MM.1S (cell line): ENCODE results near the gene MUC4.

ENCODE experiments used
- DNase-seq: peaks from one replicate; pipeline ENCODE4 v3.0.0-alpha.2; 2015
- H2AFZ ChIP-seq: fragments of 300-600 bp; sonication (generic); 2 replicates; pipeline ENCODE4 v1.6.0; 2016; ENCODE audit warnings: antibody characterized with exemption, low read length
- H3F3A ChIP-seq: fragments of 300-600 bp; sonication (generic); 2 replicates; pipeline ENCODE4 v1.6.1; 2016; ENCODE audit warnings: mild to moderate bottlenecking, antibody characterized with exemption, low read length, moderate library complexity, mixed read lengths; ENCODE audit not compliant: insufficient read depth
- H3K27ac ChIP-seq: fragments of 300-600 bp; sonication (generic); 2 replicates; pipeline ENCODE4 v1.5.1; 2016; ENCODE audit warnings: mild to moderate bottlenecking, low read length
- H3K27me3 ChIP-seq: fragments of 300-600 bp; sonication (generic); replicated peaks from 2 replicates; pipeline ENCODE4 v1.6.0; 2016; ENCODE audit warnings: low read length; ENCODE audit not compliant: insufficient read depth
- H3K36me3 ChIP-seq: fragments of 300-600 bp; sonication (generic); replicated peaks from 2 replicates; pipeline ENCODE4 v1.6.1; 2016; ENCODE audit warnings: mild to moderate bottlenecking, low read length, mixed read lengths; ENCODE audit not compliant: insufficient read depth
- H3K4me1 ChIP-seq: fragments of 300-600 bp; sonication (generic); 2 replicates; pipeline ENCODE4 v1.6.1; 2016; ENCODE audit warnings: low read length, mixed read lengths
- H3K4me2 ChIP-seq: fragments of 300-600 bp; sonication (generic); 2 replicates; pipeline ENCODE4 v1.6.0; 2016; ENCODE audit warnings: low read depth, low read length
- H3K4me3 ChIP-seq: fragments of 300-600 bp; sonication (generic); 2 replicates; pipeline ENCODE4 v1.5.1; 2016; ENCODE audit warnings: low read length, mixed read lengths
- H3K79me2 ChIP-seq: fragments of 300-600 bp; sonication (generic); 2 replicates; pipeline ENCODE4 v1.6.1; 2016; ENCODE audit warnings: mixed run types, low read length, mixed read lengths
- H3K9ac ChIP-seq: fragments of 300-600 bp; sonication (generic); 2 replicates; pipeline ENCODE4 v1.6.1; 2016; ENCODE audit warnings: low read length, mixed read lengths
- H3K9me2 ChIP-seq: fragments of 300-600 bp; sonication (generic); replicated peaks from 2 replicates; pipeline ENCODE4 v1.6.1; 2016; ENCODE audit warnings: mild to moderate bottlenecking, low read length, mixed read lengths; ENCODE audit not compliant: insufficient read depth
- H3K9me3 ChIP-seq: fragments of 300-600 bp; sonication (generic); replicated peaks from 2 replicates; pipeline ENCODE4 v1.6.1; 2016; ENCODE audit warnings: mild to moderate bottlenecking, low read length, mixed read lengths; ENCODE audit not compliant: insufficient read depth
- H4K20me1 ChIP-seq: fragments of 300-600 bp; sonication (generic); 2 replicates; pipeline ENCODE4 v1.6.1; 2016; ENCODE audit warnings: mild to moderate bottlenecking, low read length, moderate library complexity, mixed read lengths; ENCODE audit not compliant: insufficient read depth
- EZH2 ChIP-seq: fragments of 300-600 bp; sonication (generic); optimal IDR thresholded peaks from 2 replicates; pipeline ENCODE3; 2017; ENCODE audit warnings: low read depth, mild to moderate bottlenecking, antibody characterized with exemption, low read length, mixed read lengths
- EZH2phosphoT487 ChIP-seq: fragments of 300-600 bp; sonication (generic); IDR thresholded peaks from 2 replicates; pipeline ENCODE4 v1.6.1; 2018; ENCODE audit warnings: antibody characterized with exemption, low read length
- TF ChIP-seq, protein P1 (sequence below): fragments of 300-600 bp; sonication (generic); IDR thresholded peaks from 2 replicates; pipeline ENCODE4 v1.5.1; 2016; ENCODE audit warnings: antibody characterized with exemption, low read length, mixed read lengths

The MUC4 gene

DNA sequence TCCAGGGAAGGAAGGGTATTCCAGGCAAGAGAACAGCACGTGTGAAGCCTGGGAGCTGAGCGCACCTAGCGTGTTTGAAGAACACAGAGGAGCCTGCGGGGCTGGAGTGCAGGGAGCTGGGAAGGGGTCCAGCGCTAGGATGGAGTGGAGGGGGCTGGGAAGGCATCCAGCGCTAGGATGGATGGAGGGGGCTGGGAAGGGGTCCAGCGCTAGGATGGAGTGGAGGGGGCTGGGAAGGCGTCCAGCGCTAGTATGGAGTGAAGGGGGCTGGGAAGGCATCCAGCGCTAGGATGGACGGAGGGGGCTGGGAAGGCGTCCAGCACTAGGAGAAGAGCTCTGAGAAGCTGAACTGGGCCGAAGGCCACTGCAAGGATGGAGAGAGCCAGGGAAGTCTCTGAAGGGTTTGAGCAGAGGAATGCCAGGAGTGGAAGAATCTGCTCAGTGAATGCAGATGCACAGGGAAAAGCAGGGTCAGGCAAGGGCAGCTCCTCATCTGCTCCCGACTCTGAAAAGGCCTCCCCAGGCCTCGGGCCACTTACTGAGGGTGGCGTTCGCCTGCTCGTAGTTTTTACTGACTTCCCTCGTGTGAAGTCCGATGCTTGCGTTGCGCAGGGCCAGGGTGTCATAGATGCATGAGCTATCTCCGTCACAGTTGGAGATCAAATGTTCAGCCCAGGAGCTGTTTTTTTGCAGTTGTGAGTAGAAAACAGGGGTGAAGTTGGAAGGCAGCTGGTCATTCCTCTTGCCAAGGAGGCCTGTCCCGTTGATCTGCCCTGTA is 51.2 kb downstream of the MUC4 start:
- Histone ChIP-seq H2AFZ (no peak overlapping the region), H3K9ac (no peak overlapping the region), H3K27me3 (peaks cover 84% of the 10 kb centered on the region), H3K9me2 (no peaks in the 10 kb centered on the region), H3K4me2 (no peak overlapping the region), H3K9me3 (no peaks in the 10 kb centered on the region), H3F3A (no peaks in the 10 kb centered on the region), H3K36me3 (no peaks in the 10 kb centered on the region), H3K4me3 (no peak overlapping the region), H3K79me2 (no peaks in the 10 kb centered on the region), H3K4me1 (no peaks in the 10 kb centered on the region), H3K27ac (no peak overlapping the region), H4K20me1 (no peaks in the 10 kb centered on the region)
- TF ChIP-seq, protein P1, sequence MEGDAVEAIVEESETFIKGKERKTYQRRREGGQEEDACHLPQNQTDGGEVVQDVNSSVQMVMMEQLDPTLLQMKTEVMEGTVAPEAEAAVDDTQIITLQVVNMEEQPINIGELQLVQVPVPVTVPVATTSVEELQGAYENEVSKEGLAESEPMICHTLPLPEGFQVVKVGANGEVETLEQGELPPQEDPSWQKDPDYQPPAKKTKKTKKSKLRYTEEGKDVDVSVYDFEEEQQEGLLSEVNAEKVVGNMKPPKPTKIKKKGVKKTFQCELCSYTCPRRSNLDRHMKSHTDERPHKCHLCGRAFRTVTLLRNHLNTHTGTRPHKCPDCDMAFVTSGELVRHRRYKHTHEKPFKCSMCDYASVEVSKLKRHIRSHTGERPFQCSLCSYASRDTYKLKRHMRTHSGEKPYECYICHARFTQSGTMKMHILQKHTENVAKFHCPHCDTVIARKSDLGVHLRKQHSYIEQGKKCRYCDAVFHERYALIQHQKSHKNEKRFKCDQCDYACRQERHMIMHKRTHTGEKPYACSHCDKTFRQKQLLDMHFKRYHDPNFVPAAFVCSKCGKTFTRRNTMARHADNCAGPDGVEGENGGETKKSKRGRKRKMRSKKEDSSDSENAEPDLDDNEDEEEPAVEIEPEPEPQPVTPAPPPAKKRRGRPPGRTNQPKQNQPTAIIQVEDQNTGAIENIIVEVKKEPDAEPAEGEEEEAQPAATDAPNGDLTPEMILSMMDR, result no peak
- TF ChIP-seq EZH2 (no peak), EZH2phosphoT487 (no peak)
- DNase-seq, result peak; percentile 3

DNA sequence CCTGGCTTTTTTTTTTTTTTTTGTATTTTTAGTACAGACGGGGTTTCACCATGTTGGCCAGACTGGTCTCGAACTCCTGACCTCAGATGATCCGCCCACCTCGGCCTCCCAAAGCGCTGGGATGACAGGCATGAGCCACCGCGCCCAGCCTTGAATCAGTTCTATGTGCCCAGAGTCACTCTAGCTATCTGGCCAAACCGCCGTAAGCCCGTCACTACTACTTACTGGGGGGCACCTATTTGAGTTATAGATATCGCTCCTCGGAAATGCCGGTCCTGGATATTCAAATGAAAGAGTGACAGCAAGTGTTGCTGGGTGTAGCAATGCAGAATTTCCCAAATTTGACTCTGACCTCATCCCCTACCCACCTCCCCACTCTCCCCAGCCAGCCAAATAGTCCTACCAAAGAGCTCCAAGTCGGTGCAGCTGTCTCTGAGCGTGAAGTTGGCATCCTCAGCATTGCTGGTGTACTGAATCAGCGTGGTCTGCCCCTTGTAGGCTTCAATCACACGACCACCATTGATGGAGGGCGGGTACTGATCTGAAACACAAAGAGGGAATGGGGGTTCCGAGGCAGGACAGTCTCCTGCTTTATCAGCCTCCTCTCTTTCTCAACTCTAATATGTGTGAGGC is 52.9 kb downstream of the MUC4 start:
- no peak for DNase-seq

DNA sequence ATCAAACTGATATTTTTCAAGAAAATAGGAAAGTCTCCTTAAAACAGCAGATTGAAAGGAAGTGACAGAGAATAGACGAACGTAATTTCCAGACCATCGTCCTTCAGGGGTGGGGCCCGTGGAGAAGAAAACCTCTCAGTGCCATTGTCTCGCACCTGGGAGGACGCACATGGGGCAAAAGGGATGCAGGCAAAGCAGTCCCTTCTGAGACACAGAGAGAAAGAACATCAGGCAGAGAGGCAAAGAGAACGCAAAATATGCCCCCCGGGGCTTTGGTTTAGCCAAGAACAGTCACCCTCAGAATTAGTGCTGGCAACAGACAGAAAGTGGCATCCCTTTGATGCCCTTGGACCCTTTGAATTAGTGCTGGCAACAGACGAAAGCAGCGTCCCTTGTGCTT is 53.9 kb downstream of the MUC4 start:
- Histone ChIP-seq H3K4me1 (no peaks in the 10 kb centered on the region), H3K36me3 (no peaks in the 10 kb centered on the region), H4K20me1 (no peaks in the 10 kb centered on the region), H3F3A (no peaks in the 10 kb centered on the region), H3K27ac (no peak overlapping the region), H3K9me3 (no peaks in the 10 kb centered on the region), H3K4me2 (no peak overlapping the region), H3K9me2 (no peaks in the 10 kb centered on the region), H3K9ac (no peak overlapping the region), H3K4me3 (no peak overlapping the region), H3K79me2 (no peaks in the 10 kb centered on the region), H2AFZ (no peak overlapping the region), H3K27me3 (peaks cover 70% of the 10 kb centered on the region)
- TF ChIP-seq, protein P1, result no peak
- TF ChIP-seq EZH2 (no peak), EZH2phosphoT487 (no peak)
- DNase-seq, result no peak

More for the DNA sequence above, 52.9 kb downstream of the MUC4 start:
- H3F3A ChIP-seq, result no peaks in the 10 kb centered on the region
- TF ChIP-seq, protein P1, result no peak
- TF ChIP-seq EZH2 (no peak), EZH2phosphoT487 (no peak)
- no peak overlapping the region for H2AFZ ChIP-seq
- no peaks in the 10 kb centered on the region for H3K4me1 ChIP-seq
- H3K9ac ChIP-seq, result no peak overlapping the region
- no peak overlapping the region for H3K4me3 ChIP-seq
- no peaks in the 10 kb centered on the region for H3K79me2 ChIP-seq
- H4K20me1 ChIP-seq, result no peaks in the 10 kb centered on the region
- H3K9me2 ChIP-seq, result no peaks in the 10 kb centered on the region
- no peak overlapping the region for H3K27ac ChIP-seq
- peaks cover 74% of the 10 kb centered on the region for H3K27me3 ChIP-seq
- H3K9me3 ChIP-seq, result no peaks in the 10 kb centered on the region
- no peaks in the 10 kb centered on the region for H3K36me3 ChIP-seq
- no peak overlapping the region for H3K4me2 ChIP-seq
